ENCODE measurements around the gene PRCD. TPM values are rescaled to one million over a fixed set of nuclear protein-coding genes. Genes with fewer than 3 reads are reported as not detected.

Gene PRCD
- total and polyA plus RNA-seq, 12 donors, result 1.5 to 37.2 (median 5.0) TPM; not detected in 2

DNA sequence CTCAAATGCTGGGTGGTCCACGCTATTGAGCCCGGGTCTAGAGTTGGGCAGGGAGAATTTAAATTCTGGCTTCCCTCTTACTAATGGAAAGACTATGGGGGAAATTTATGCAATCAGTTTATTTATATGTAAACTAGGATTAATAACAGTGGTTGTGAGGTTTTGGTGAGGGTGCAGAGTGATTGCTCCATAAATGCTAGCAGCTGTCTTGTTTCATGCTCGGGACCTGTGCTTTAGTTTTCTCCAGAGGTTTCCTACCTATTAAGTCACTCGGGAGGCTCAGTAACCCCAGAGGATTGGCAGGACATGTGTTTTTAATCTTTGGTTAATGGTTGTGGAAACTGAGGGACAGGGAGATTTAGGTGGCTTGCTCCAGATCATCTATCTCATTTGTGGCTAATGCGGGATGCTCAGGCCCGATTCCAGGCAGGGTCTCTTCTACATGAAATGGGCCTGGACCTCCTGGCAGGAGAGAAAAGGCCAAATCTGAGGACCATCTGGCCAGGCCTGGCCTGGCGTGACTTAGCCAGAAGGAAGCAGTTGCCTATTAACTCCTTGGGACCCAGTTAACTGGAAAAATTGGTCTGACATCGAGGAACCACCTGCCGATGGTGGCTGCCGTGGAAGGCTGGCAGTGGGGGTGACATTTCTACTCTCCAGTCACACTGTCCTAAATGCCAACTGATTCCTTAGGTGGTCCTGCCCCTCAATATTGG lies 2.1 kb downstream of the PRCD start:
- peaks cover 30 to 67% of the 10 kb centered on the region in 2 donors for H3K4me1 ChIP-seq (replicated peaks in 1 of 2)
- peaks cover 9% of the 10 kb centered on the region for H3K27me3 ChIP-seq
- peak overlapping the region in 1 of 5 donors; percentile 71 for H3K27ac ChIP-seq
- H3K9me3 ChIP-seq (replicated peaks in 1 of 3), result no peaks in the 10 kb centered on the region
- TF ChIP-seq, protein P1, sequence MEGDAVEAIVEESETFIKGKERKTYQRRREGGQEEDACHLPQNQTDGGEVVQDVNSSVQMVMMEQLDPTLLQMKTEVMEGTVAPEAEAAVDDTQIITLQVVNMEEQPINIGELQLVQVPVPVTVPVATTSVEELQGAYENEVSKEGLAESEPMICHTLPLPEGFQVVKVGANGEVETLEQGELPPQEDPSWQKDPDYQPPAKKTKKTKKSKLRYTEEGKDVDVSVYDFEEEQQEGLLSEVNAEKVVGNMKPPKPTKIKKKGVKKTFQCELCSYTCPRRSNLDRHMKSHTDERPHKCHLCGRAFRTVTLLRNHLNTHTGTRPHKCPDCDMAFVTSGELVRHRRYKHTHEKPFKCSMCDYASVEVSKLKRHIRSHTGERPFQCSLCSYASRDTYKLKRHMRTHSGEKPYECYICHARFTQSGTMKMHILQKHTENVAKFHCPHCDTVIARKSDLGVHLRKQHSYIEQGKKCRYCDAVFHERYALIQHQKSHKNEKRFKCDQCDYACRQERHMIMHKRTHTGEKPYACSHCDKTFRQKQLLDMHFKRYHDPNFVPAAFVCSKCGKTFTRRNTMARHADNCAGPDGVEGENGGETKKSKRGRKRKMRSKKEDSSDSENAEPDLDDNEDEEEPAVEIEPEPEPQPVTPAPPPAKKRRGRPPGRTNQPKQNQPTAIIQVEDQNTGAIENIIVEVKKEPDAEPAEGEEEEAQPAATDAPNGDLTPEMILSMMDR (IDR thresholded peaks at IDR 0.05), result no peak
- TF ChIP-seq POLR2A (IDR thresholded peaks at IDR 0.05), result no peak
- H3K36me3 ChIP-seq (replicated peaks in 1 of 2), result no peaks in the 10 kb centered on the region
- intact Hi-C loops (cut with DNase I), result no loop called here
- 75 to 82% (median 79%) methylated on average over 8 to 10 of the region's 10 CpGs for WGBS, 4 donors
- no peak overlapping the region for H3K4me3 ChIP-seq
- no peak for DNase-seq

DNA sequence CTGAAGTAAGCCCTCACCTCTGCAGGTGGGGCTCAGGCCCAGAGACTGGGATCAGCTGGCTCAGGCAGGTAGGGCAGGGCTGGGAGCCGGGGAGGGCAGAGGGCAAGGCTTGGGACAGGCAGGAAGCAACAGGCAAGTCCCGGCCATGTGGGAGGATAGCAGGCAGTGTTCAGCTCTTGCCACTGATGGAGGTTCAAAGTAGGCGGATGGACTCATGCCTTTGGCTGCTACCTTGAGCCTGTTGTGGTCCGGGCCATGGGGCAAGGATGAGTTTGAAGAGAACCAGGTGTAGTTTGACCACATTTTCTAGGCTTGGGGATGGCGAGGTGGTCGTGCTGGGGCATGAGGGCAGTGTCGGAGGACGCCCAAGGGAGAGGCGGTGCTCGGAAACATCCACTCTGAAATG lies 2.7 kb downstream of the PRCD start:
- peak overlapping the region in 1 of 5 donors; percentile 71 for H3K27ac ChIP-seq
- H3K27me3 ChIP-seq, result peaks cover 5% of the 10 kb centered on the region
- WGBS, 4 donors, result 71 to 79% (median 76%) methylated on average over 7 to 10 of the region's 10 CpGs
- intact Hi-C loops (cut with DNase I), result no loop called here
- no peak for TF ChIP-seq POLR2A (IDR thresholded peaks at IDR 0.05)
- TF ChIP-seq, protein P1 (IDR thresholded peaks at IDR 0.05), result no peak
- DNase-seq, result no peak
- no peaks in the 10 kb centered on the region for H3K36me3 ChIP-seq (replicated peaks in 1 of 2)
- H3K9me3 ChIP-seq (replicated peaks in 1 of 3), result no peaks in the 10 kb centered on the region
- H3K4me3 ChIP-seq, result no peak overlapping the region
- peaks cover 30 to 72% of the 10 kb centered on the region in 2 donors for H3K4me1 ChIP-seq (replicated peaks in 1 of 2)

DNA sequence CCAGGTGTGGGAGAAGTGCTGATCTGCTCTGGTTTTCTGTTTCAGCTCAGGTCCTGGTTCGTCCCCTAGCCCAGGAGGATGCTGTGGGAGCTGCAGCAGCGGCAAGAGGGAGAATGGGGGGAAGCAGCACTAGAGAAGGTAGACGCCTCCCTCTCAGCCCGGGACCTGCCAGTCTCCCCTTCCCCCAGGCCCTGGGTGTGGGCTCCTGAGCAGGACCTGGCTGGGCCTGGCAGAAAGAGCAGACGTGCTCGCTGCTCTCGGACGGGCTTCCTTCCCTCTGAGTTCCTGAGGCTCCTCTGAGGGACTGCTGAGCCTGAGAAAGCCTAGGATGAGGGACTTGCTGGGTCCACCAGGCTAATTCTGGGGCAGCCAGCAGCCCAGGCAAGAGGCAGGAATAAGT lies 3.1 kb downstream of the PRCD start:
- TF ChIP-seq, protein P1 (IDR thresholded peaks at IDR 0.05), result no peak
- no peak for TF ChIP-seq POLR2A (IDR thresholded peaks at IDR 0.05)
- H3K36me3 ChIP-seq (replicated peaks in 1 of 2), result no peaks in the 10 kb centered on the region
- WGBS, 4 donors, result 59 to 90% (median 80%) methylated on average over 7 to 8 of the region's 8 CpGs
- no peaks in the 10 kb centered on the region for H3K9me3 ChIP-seq (replicated peaks in 1 of 3)
- peaks cover 2% of the 10 kb centered on the region for H3K27me3 ChIP-seq
- intact Hi-C loops (cut with DNase I), result no loop called here
- peak overlapping the region in 1 of 5 donors; percentile 71 for H3K27ac ChIP-seq
- no peak for DNase-seq
- no peak overlapping the region for H3K4me3 ChIP-seq
- H3K4me1 ChIP-seq (replicated peaks in 1 of 2), result peaks cover 30 to 69% of the 10 kb centered on the region in 2 donors

DNA sequence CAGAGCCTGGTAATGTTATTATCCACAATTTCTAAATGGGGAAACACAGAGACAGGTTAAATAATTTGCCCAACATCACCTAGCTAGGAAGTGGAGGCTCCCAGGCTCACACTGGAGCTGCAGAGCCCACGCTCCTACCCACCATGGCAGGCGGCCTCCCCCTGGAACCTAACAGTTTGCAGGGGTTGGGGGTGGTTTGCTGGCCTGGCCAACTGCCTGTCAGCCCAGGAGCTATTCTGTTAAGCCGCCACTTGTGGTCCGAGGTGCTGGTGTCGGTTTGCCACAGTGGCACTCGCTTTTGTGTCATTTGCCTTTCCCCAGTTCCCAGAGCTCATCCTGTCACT lies 3.6 kb downstream of the PRCD start:
- Histone ChIP-seq H3K4me1 (replicated peaks in 1 of 2) (peaks cover 30 to 64% of the 10 kb centered on the region in 2 donors), H3K27ac (peak overlapping the region in 2 of 5 donors; percentile 60 to 71), H3K27me3 (no peaks in the 10 kb centered on the region), H3K36me3 (replicated peaks in 1 of 2) (no peaks in the 10 kb centered on the region), H3K9me3 (replicated peaks in 1 of 3) (no peaks in the 10 kb centered on the region), H3K4me3 (no peak overlapping the region)
- intact Hi-C loops (cut with DNase I), result no loop called here
- DNase-seq, result no peak
- TF ChIP-seq POLR2A (IDR thresholded peaks at IDR 0.05), result no peak
- TF ChIP-seq, protein P1 (IDR thresholded peaks at IDR 0.05), result no peak
- WGBS, 4 donors, result 58 to 68% (median 65%) methylated on average over 2 to 6 of the region's 6 CpGs

Measured in adrenal gland (tissue), 12 donors.